ENCODE data around the gene KRT77.

- TF ChIP-seq EZH2 (IDR thresholded peaks at IDR 0.05; ENCODE audit: low read depth, unreplicated experiment), result no peak
- TF ChIP-seq ETS1 (IDR thresholded peaks at IDR 0.05), result no peak
- no peak for TF ChIP-seq POLR2AphosphoS5 (IDR thresholded peaks at IDR 0.05; ENCODE audit: low read depth)
- TF ChIP-seq, protein P1, sequence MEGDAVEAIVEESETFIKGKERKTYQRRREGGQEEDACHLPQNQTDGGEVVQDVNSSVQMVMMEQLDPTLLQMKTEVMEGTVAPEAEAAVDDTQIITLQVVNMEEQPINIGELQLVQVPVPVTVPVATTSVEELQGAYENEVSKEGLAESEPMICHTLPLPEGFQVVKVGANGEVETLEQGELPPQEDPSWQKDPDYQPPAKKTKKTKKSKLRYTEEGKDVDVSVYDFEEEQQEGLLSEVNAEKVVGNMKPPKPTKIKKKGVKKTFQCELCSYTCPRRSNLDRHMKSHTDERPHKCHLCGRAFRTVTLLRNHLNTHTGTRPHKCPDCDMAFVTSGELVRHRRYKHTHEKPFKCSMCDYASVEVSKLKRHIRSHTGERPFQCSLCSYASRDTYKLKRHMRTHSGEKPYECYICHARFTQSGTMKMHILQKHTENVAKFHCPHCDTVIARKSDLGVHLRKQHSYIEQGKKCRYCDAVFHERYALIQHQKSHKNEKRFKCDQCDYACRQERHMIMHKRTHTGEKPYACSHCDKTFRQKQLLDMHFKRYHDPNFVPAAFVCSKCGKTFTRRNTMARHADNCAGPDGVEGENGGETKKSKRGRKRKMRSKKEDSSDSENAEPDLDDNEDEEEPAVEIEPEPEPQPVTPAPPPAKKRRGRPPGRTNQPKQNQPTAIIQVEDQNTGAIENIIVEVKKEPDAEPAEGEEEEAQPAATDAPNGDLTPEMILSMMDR (conservative IDR thresholded peaks at IDR 0.05; ENCODE audit: low read depth in 2 of 2), result no peak
- no peak for TF ChIP-seq EZH2phosphoT487 (IDR thresholded peaks at IDR 0.05; ENCODE audit: unreplicated experiment)
- TF ChIP-seq, protein P2, sequence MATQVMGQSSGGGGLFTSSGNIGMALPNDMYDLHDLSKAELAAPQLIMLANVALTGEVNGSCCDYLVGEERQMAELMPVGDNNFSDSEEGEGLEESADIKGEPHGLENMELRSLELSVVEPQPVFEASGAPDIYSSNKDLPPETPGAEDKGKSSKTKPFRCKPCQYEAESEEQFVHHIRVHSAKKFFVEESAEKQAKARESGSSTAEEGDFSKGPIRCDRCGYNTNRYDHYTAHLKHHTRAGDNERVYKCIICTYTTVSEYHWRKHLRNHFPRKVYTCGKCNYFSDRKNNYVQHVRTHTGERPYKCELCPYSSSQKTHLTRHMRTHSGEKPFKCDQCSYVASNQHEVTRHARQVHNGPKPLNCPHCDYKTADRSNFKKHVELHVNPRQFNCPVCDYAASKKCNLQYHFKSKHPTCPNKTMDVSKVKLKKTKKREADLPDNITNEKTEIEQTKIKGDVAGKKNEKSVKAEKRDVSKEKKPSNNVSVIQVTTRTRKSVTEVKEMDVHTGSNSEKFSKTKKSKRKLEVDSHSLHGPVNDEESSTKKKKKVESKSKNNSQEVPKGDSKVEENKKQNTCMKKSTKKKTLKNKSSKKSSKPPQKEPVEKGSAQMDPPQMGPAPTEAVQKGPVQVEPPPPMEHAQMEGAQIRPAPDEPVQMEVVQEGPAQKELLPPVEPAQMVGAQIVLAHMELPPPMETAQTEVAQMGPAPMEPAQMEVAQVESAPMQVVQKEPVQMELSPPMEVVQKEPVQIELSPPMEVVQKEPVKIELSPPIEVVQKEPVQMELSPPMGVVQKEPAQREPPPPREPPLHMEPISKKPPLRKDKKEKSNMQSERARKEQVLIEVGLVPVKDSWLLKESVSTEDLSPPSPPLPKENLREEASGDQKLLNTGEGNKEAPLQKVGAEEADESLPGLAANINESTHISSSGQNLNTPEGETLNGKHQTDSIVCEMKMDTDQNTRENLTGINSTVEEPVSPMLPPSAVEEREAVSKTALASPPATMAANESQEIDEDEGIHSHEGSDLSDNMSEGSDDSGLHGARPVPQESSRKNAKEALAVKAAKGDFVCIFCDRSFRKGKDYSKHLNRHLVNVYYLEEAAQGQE (IDR thresholded peaks at IDR 0.05; ENCODE audit: unreplicated experiment), result peak; percentile 94
- TF ChIP-seq JUNB (IDR thresholded peaks at IDR 0.05; ENCODE audit: unreplicated experiment), result no peak
Observed at GRCh38 chr12:52741375-52742195, 38.3 kb upstream of the KRT77 start.

All from GM23338 (cell line).